NK-92 (cell line): ENCODE data around the gene TFAM.

Source experiments
- DNase-seq: peaks from one replicate; lab custom pipeline; 2025; ENCODE audit not compliant: unreplicated experiment; lab: John Stamatoyannopoulos, UW

The TFAM gene

DNA sequence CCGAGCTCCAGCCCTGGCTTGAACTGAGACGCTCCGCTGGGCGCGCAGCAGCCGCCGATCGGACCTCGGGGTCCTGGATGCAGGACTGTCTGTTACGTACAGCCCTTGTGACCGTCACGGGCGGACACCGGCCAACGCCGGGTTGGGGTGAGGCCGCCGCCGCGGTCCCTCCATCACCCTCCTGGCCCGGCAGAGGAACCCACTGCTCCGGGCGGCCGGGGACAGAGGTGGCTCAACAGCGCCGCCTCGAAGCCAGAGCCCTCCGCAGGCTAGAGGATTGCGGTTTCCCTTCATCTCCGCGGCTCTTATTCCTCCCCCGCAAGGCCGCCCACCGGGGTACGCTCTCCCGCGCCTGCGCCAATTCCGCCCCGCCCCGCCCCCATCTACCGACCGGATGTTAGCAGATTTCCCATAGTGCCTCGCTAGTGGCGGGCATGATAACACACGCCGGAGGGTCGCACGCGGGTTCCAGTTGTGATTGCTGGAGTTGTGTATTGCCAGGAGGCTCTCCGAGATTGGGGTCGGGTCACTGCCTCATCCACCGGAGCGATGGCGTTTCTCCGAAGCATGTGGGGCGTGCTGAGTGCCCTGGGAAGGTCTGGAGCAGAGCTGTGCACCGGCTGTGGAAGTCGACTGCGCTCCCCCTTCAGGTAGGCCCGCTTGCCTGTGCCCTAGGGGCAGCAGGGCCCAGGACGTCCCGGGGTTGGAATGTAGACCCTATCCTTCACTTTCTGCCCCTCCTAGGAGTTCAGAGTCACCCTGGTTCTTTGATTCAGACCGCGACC, at the start of gene TFAM:
TSS of gene TFAM (plus strand) at position 412 of the 785 bp plus-strand sequence. CDS start at position 550, 138 bp downstream.
- peak; percentile 68 for DNase-seq

- DNase-seq: no peak
These were observed 49.0 kb upstream of the TFAM start for GRCh38 chr10:58336242-58336641.

DNA sequence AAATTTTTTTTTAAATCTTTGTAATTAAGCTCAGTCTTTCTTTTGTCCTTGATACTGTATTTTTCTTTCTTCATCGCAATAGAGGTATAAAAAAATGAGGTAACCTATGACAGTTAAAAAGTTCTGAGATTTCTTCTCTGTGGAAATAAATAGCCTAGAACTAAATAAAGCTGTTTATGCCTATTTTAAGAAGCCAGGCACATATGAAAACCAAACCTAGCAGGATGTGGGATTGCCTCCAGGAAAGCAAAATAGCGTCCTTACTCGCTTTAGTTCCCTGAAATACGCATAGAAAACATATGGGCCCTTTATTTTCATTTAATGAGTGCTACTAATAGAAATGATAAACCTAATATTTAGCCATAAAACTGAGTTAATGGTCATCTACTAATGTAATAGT, 43.8 kb upstream of the TFAM start:
- DNase-seq: no peak

DNA sequence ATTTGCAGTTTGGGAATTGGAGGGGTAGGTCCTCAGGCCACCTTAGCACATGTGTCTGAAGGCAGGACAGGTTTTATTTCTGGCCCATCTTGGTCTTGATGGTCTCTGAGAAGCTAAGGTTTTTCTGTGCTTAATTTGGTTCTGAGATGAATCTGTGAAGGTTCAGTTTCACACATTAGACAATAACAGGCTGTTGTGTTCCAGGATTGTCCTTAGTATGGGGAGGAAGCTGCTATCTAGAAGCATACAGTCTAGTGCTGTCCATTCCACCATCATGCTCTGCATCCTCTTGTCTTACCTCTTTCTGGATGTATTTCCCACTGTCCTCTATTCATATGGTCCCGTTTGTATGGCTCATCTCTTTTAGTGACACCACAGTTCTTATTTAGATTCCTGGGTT, 43.3 kb upstream of the TFAM start:
- DNase-seq: no peak

GRCh38 chr10:58347967-58348366, 37.2 kb upstream of the TFAM start:
- no peak for DNase-seq

- no peak for DNase-seq
These were observed 36.6 kb upstream of the TFAM start for GRCh38 chr10:58348571-58349033.

- no peak for DNase-seq
These were observed 35.2 kb upstream of the TFAM start for GRCh38 chr10:58350023-58350422.

GRCh38 chr10:58350619-58351323, 34.4 kb upstream of the TFAM start:
- DNase-seq: no peak

GRCh38 chr10:58351616-58352578, 33.3 kb upstream of the TFAM start:
- DNase-seq: no peak

DNA sequence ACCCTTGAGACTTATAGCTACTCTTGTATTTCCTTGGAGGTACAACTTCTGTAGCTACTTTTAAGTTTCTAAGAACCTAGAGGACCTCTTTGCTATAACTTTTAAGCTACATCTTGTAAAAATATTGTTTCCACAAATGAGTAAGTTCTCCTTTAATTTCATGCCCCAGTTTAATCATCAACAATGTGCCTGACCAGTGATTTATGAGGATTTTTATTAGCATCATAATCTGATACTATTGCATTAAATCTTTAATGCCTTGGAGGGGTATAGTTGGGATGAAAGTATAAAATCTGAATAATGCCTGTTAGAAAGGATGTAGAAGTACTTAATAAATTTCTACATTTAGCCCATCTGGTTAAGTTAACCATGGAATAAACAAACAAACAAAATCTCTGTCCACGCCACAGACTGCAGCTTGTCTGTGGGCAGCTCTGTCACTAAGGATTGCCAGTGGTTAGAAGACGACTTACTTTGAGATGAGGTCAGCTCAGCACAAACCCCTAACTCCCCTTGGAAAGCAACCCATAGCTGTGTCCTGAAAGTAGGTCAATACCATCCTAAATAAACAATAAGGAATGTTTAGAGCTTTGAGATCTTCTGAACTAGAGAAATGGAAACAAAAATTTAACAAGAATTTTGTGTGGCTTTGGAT, 32.1 kb upstream of the TFAM start:
- DNase-seq: no peak

GRCh38 chr10:58356756-58357155, 28.5 kb upstream of the TFAM start:
- DNase-seq: no peak

DNA sequence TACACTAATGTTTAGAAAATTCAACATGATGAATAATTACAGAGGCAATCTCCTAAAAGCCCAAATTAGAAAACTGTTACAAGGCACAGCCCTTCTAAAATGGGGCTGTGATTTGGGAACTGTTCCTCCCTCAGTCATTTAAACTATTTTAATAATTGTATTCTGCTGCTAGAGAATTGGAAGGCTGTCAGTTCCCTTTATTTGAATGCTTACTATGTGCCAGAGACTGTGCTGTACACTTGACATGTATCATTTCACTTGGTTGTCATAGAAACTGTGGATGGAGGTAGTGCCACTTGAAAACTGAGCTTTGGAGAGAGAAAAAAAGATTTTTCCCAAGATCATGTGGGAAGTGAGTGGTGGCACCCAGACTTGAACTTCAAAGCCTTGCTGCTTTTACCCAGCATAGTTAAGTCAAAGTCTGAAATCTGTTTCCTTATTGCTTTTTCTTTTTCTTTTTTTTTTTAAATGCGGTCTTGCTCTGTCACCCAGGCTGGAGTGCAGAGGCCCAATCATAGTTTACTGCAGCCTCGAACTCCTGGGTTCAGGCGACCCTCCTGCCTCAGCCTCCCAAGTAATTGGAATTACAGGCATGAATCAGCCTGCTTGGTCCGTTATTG, 26.8 kb upstream of the TFAM start:
- DNase-seq: no peak

DNA sequence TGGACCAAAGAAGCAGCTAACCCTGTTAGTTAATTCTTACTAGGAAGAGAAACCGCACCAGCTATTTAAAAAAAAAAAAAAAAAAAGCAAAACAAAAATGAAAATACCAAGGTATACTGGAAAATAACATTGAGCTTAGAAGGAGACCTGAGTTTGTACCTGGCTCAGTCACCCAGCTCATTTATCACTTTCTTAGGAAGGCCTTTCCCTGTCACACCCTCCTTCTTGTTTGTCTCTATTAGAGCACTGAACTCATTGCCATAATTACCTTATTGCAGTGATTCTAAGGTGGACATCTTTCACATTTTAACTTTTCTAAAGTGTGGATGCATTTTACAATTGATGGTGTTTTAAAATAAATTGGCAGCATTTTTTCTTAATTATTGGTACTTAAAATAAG, 26.3 kb upstream of the TFAM start:
- DNase-seq: no peak

DNA sequence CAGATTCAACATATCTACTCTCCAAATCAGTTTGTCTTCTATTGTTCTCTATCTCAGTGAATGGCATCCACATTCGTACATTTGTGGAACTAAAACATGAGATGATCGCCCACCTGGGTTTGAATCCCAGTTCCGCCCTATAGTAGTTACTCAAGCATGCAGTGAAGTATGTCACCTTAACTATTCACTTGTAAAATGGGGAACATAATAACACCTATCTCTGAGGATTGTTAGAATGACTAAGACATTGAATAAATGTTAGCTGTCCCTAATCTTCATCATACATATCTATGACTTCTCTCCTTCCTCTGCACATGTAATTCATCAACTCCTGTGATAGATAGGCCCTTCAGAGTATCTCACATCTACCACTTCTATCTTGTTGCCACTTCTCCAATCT, 25.7 kb upstream of the TFAM start:
- DNase-seq: no peak

DNA sequence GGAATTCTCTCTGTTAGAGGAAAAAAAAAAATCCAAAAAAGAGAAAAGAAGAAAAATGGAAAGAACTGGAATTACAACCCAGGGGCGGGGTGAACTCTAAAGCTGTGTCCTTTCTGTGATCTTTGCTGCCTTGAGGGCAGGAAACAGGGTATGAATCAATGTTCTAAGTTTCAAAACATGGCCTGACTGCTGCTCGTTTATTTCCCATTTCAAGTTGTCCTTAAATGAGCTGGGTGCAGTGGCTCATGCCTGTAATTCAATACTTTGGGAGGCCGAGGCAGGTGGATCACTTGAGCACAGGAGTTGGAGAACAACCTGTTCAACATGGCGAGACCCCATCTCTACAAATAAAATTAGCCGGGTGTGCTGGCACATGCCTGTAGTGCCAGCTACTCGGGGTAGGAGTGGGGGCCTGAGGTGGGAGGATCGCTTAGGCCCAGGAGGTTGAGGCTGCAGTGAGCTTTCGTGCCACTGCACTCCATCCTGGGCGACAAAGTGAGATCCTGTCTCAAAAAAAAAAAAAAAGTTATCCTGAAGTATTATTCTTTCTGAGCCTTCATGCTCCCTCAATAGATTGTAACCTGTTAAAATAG, 24.7 kb upstream of the TFAM start:
- no peak for DNase-seq

- DNase-seq: no peak
These were observed 23.9 kb upstream of the TFAM start for GRCh38 chr10:58361353-58361752.

DNA sequence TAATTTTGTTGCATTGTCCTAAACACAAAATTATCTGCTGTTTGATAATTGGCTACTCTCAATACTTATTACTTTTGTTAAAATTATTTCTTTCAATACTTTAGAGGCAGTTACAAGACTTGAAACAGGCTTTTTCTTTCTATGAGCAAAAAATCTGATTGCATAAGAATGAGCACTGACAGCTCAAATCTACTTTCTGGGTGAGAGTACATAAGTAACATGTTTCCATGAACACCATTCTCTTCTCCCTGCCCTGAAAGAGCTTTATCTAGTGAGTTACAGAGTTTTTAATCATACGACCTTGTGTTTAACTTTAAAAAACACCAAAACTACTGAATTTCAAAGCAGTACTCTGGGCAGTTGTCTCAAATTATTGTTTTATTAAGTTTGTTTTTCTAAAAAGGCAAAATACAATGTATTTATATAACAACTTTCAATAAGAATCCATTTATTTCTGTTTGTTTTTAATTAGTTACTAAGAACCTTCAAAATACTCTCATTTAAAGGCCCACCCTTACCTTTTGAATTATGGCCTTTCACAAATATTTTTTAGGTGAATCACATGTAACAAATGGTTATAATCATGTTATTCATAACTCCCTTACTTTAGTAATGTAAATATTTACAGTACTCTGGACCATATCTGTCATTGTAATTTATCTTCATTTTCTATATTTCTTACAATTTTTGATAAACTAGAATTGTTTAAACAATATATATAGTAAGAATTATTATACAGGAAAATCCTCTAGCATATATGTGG, 23.0 kb upstream of the TFAM start:
- DNase-seq: no peak

- DNase-seq: no peak
These were observed 18.1 kb upstream of the TFAM start for GRCh38 chr10:58367069-58367468.

GRCh38 chr10:58371473-58371872, 13.7 kb upstream of the TFAM start:
- no peak for DNase-seq
